CD14-positive monocyte (primary cell): ENCODE measurements around the gene CCNT2. TPM values are rescaled to one million over a fixed set of nuclear protein-coding genes. Genes with fewer than 3 reads are reported as not detected.

Experiments
- DNase-seq, 3 donors: peaks; one replicate each; pipeline ENCODE4 v3.0.0-alpha.2; 2011 to 2022
- H2AFZ ChIP-seq: 2 replicates; pipeline ENCODE4 v1.6.0; 2012; ENCODE audit warnings: mild to moderate bottlenecking, low read depth, low read length, inconsistent platforms; ENCODE audit not compliant: insufficient read depth, poor library complexity, severe bottlenecking
- H3K27ac ChIP-seq, 2 donors: 1 replicate in 1 of 2; 2 replicates in 1 of 2; pipeline ENCODE4 v1.5.1; 2012 to 2013; ENCODE audit warnings: low read length in 2 of 2, control low read depth in 1 of 2, inconsistent platforms in 1 of 2, low read depth in 1 of 2, mild to moderate bottlenecking in 1 of 2
- H3K27me3 ChIP-seq, 2 donors: one replicate each; pipeline versions ENCODE4 v1.6.0 to v1.6.1; 2011 to 2013; ENCODE audit warnings: low read length in 2 of 2; ENCODE audit not compliant: control insufficient read depth in 2 of 2, insufficient read depth in 2 of 2
- H3K36me3 ChIP-seq, 2 donors: replicated peaks in 1 of 2; 1 replicate in 1 of 2; 2 replicates in 1 of 2; pipeline versions ENCODE4 v1.5.1 to v1.6.1; 2012 to 2013; ENCODE audit warnings: low read length in 2 of 2, control low read depth in 1 of 2, inconsistent platforms in 1 of 2, mild to moderate bottlenecking in 1 of 2; ENCODE audit not compliant: insufficient read depth in 2 of 2, control insufficient read depth in 1 of 2
- H3K4me1 ChIP-seq, 2 donors: 1 replicate in 1 of 2; 2 replicates in 1 of 2; pipeline versions ENCODE4 v1.5.1 to v1.6.1; 2012 to 2013; ENCODE audit warnings: low read length in 2 of 2, control low read depth in 1 of 2, inconsistent platforms in 1 of 2, mild to moderate bottlenecking in 1 of 2, moderate library complexity in 1 of 2; ENCODE audit not compliant: insufficient read depth in 2 of 2, control insufficient read depth in 1 of 2
- H3K4me2 ChIP-seq: replicated peaks from 2 replicates; pipeline ENCODE3; 2012; ENCODE audit warnings: low read length, moderate library complexity, mild to moderate bottlenecking; ENCODE audit not compliant: poor library complexity, severe bottlenecking; ENCODE audit errors: extremely low read depth
- H3K4me3 ChIP-seq, 3 experiments: fragments of 200-600 bp in 1 of 3; sonication (generic) in 1 of 3; replicated peaks in 1 of 3; 1 replicate in 2 of 3; 2 replicates in 1 of 3; pipeline ENCODE4 v1.5.1; 2011 to 2013; ENCODE audit warnings: low read length in 3 of 3, mild to moderate bottlenecking in 3 of 3, control low read depth in 2 of 3, low read depth in 2 of 3, inconsistent platforms in 1 of 3, moderate library complexity in 1 of 3
- H3K79me2 ChIP-seq: 2 replicates; pipeline ENCODE4 v1.6.0; 2012; ENCODE audit warnings: mild to moderate bottlenecking, control low read depth, inconsistent platforms, low read length, moderate library complexity; ENCODE audit not compliant: insufficient read depth
- H3K9ac ChIP-seq: 2 replicates; pipeline ENCODE4 v1.6.0; 2017; ENCODE audit warnings: low read length, mild to moderate bottlenecking; ENCODE audit not compliant: insufficient read depth, poor library complexity, severe bottlenecking
- H3K9me3 ChIP-seq, 2 donors: replicated peaks in 1 of 2; 1 replicate in 1 of 2; 2 replicates in 1 of 2; pipeline versions ENCODE4 v1.5.1 to v1.6.1; 2012 to 2013; ENCODE audit warnings: low read length in 2 of 2, control low read depth in 1 of 2; ENCODE audit not compliant: control insufficient read depth in 1 of 2, insufficient read depth in 1 of 2
- H4K20me1 ChIP-seq: 2 replicates; pipeline ENCODE4 v1.6.0; 2012; ENCODE audit warnings: mild to moderate bottlenecking, low read length, control low read depth, moderate library complexity; ENCODE audit not compliant: insufficient read depth
- H3K27ac Mint-ChIP-seq, 7 donors: one replicate each; pipeline ENCODE4 v1.8.0; 2020; ENCODE audit warnings: mild to moderate bottlenecking in 7 of 7, mixed read lengths in 7 of 7, moderate library complexity in 6 of 7, inconsistent platforms in 2 of 7
- H3K27me3 Mint-ChIP-seq, 3 donors: one replicate each; pipeline ENCODE4 v1.8.0; 2021 to 2022; ENCODE audit warnings: low read depth in 3 of 3, mild to moderate bottlenecking in 3 of 3, mixed read lengths in 3 of 3, moderate library complexity in 3 of 3, inconsistent platforms in 1 of 3
- H3K36me3 Mint-ChIP-seq, 2 donors: one replicate each; pipeline ENCODE4 v1.8.0; 2020; ENCODE audit warnings: mixed read lengths in 2 of 2, inconsistent platforms in 1 of 2, mild to moderate bottlenecking in 1 of 2
- H3K4me1 Mint-ChIP-seq: one replicate; pipeline ENCODE4 v1.8.0; 2020; ENCODE audit warnings: mild to moderate bottlenecking, mixed read lengths
- H3K4me3 Mint-ChIP-seq, 2 donors: one replicate each; pipeline ENCODE4 v1.8.0; 2020; ENCODE audit warnings: mild to moderate bottlenecking in 2 of 2, mixed read lengths in 2 of 2, moderate library complexity in 1 of 2
- H3K9me3 Mint-ChIP-seq, 7 donors: one replicate each; pipeline ENCODE4 v1.8.0; 2020 to 2022; ENCODE audit warnings: mixed read lengths in 7 of 7, mild to moderate bottlenecking in 6 of 7, moderate library complexity in 6 of 7, inconsistent platforms in 2 of 7
- WGBS: methylation state at CpG from one replicate; pipeline ENCODE4 v1.1.5; 2013; ENCODE audit warnings: missing lambda C conversion rate; ENCODE audit not compliant: insufficient coverage; 5-methylcytosine and 5-hydroxymethylcytosine counted together
- intact Hi-C, 2 donors: fragments of 100-400 bp; cut with micrococcal nuclease; formaldehyde crosslinking; loops; one replicate each; pipeline versions ENCODE4 v1.15.0 to v1.15.1; 2023
- polyA plus RNA-seq, 3 donors: library from polyadenylated mRNA; depleted of rRNA in 1 of 3; unstranded in 2 of 3; stranded (reverse) in 1 of 3; fragments of 300-500 nt in 2 of 3; fragments of >200 nt in 1 of 3; fragmentation: Illumina TruSeq in 2 of 3; gene quantifications; 1 replicate in 2 of 3; 2 replicates in 1 of 3; pipeline ENCODE4 v1.2.3, GENCODE V29; 2012 to 2021
- TF ChIP-seq, protein P1 (sequence below): fragments of 200-600 bp; IDR thresholded peaks from one replicate; pipeline ENCODE4 v1.8.0; 2022; ENCODE audit warnings: antibody characterized with exemption, mild to moderate bottlenecking

Gene CCNT2
- polyA plus RNA-seq, 3 donors = 8.3 to 20.5 (median 12.2) TPM

DNA sequence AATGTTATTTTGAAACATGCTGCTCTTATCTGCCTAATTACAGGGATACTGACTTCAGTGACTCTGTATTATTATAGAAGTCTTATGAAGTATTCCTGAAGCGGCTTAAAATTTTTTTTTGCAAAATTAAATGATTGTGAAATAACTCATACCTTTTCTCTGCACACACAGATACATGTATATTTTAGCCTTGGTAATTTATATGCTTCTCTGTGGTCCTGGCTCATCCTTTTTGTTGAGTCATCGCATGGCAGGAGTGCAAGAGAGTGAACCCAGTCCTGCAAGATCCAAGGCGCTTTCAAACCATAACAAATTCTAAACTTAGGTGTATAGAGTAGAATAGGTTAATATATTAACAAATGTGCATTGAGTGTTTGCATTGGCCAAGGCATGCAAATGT is 8.6 kb downstream of the CCNT2 start:
- H3K9me3 ChIP-seq = no peaks in the 10 kb centered on the region
- peaks cover 6 to 8% of the 10 kb centered on the region in 2 donors for H3K4me1 ChIP-seq
- H3K9me3 Mint-ChIP-seq = no peaks in the 10 kb centered on the region
- TF ChIP-seq, protein P1, sequence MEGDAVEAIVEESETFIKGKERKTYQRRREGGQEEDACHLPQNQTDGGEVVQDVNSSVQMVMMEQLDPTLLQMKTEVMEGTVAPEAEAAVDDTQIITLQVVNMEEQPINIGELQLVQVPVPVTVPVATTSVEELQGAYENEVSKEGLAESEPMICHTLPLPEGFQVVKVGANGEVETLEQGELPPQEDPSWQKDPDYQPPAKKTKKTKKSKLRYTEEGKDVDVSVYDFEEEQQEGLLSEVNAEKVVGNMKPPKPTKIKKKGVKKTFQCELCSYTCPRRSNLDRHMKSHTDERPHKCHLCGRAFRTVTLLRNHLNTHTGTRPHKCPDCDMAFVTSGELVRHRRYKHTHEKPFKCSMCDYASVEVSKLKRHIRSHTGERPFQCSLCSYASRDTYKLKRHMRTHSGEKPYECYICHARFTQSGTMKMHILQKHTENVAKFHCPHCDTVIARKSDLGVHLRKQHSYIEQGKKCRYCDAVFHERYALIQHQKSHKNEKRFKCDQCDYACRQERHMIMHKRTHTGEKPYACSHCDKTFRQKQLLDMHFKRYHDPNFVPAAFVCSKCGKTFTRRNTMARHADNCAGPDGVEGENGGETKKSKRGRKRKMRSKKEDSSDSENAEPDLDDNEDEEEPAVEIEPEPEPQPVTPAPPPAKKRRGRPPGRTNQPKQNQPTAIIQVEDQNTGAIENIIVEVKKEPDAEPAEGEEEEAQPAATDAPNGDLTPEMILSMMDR = no peak
- H3K27me3 Mint-ChIP-seq = no peaks in the 10 kb centered on the region
- peaks cover 99% of the 10 kb centered on the region for H4K20me1 ChIP-seq
- H3K27ac ChIP-seq = peak overlapping the region in 1 of 2 donors; percentile 20
- H3K9ac ChIP-seq = no peak overlapping the region
- H3K4me2 ChIP-seq = no peak overlapping the region
- H3K79me2 ChIP-seq = peaks cover 100% of the 10 kb centered on the region
- no peak overlapping the region for H2AFZ ChIP-seq
- H3K4me3 Mint-ChIP-seq = no peak overlapping the region
- intact Hi-C loops = loop anchor here in 1 of 2 donors (10.0 kb wide), 1 partner anchor 118 kb away; the partner anchor contains the start of gene MAP3K19
- H3K27me3 ChIP-seq = no peaks in the 10 kb centered on the region
- peaks cover 11 to 32% of the 10 kb centered on the region in 2 donors for H3K36me3 Mint-ChIP-seq
- WGBS = no CpG with 5 or more reads among the region's 3 CpGs
- no peak for DNase-seq
- H3K4me3 ChIP-seq = no peak overlapping the region
- peaks cover 40% of the 10 kb centered on the region for H3K4me1 Mint-ChIP-seq
- H3K36me3 ChIP-seq = peaks cover 17 to 54% of the 10 kb centered on the region in 2 donors
- H3K27ac Mint-ChIP-seq = no peak overlapping the region

GRCh38 chr2:134932864-134933526 is 14.4 kb downstream of the CCNT2 start:
- Histone ChIP-seq H4K20me1 (peaks cover 100% of the 10 kb centered on the region), H2AFZ (no peak overlapping the region), H3K27me3 (no peaks in the 10 kb centered on the region), H3K27ac (peak overlapping the region in 1 of 2 donors; percentile 52), H3K36me3 (peaks cover 11 to 40% of the 10 kb centered on the region in 2 donors), H3K4me3 (no peak overlapping the region), H3K9me3 (no peaks in the 10 kb centered on the region), H3K4me2 (no peak overlapping the region), H3K4me1 (peaks cover 17% of the 10 kb centered on the region in 2 donors), H3K9ac (no peak overlapping the region), H3K79me2 (peaks cover 98% of the 10 kb centered on the region)
- H3K27ac Mint-ChIP-seq = peak overlapping the region in 5 of 7 donors; percentile 0 to 80 (median 58)
- no peak for DNase-seq
- no peaks in the 10 kb centered on the region for H3K9me3 Mint-ChIP-seq
- 100% methylated on average over 3 of the region's 3 CpGs for WGBS
- H3K27me3 Mint-ChIP-seq = no peaks in the 10 kb centered on the region
- intact Hi-C loops = no loop called here
- H3K4me3 Mint-ChIP-seq = no peak overlapping the region
- TF ChIP-seq, protein P1 = no peak
- H3K4me1 Mint-ChIP-seq = peaks cover 37% of the 10 kb centered on the region
- H3K36me3 Mint-ChIP-seq = peaks cover 15 to 35% of the 10 kb centered on the region in 2 donors
